Measurements from ENCODE around the gene STARD13.

STARD13 gene

DNA sequence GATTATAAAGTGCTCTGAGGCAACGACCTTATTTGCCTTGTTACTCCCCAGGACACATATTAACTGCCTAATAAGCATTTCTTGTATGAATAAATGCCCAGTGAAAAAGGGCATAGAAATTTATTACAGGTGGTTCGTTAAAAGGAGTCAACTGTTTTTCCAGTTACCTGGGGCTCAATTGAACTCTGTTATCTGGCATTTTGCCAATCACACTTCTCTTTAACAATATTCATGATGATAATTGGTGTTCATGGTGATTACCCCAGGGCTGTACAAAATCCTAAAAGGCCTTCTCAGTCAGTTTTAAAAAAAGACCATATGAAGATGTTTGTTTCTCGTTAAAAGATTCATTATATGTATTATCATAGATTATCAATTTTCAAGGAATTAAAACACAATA is 212.2 kb downstream of the STARD13 start:
- H3F3A ChIP-seq (ENCODE audit: insufficient read depth): no peaks in the 10 kb centered on the region
- H3K9me3 ChIP-seq (ENCODE audit: insufficient read depth, low read length): no peaks in the 10 kb centered on the region
- H3K27me3 ChIP-seq (ENCODE audit: low read length): no peaks in the 10 kb centered on the region
- no peaks in the 10 kb centered on the region for H3K36me3 ChIP-seq (ENCODE audit: low read length)
- no peak overlapping the region for H3K27ac ChIP-seq (ENCODE audit: low read depth, low read length)
- no peaks in the 10 kb centered on the region for H4K20me1 ChIP-seq (ENCODE audit: low read depth, low read length)
- no peaks in the 10 kb centered on the region for H3K79me2 ChIP-seq (ENCODE audit: insufficient read depth, low read length)
- H3K4me3 ChIP-seq (ENCODE audit: insufficient read depth, low read length, poor library complexity, severe bottlenecking): no peak overlapping the region
- no peak overlapping the region for H3K4me2 ChIP-seq (ENCODE audit: low read depth, low read length, poor library complexity, severe bottlenecking)
- no peaks in the 10 kb centered on the region for H3K9me2 ChIP-seq (replicated peaks; ENCODE audit: insufficient read depth, low read length)
- no peak overlapping the region for H2AFZ ChIP-seq (ENCODE audit: low read depth, low read length, severe bottlenecking)
- TF ChIP-seq, protein P1, sequence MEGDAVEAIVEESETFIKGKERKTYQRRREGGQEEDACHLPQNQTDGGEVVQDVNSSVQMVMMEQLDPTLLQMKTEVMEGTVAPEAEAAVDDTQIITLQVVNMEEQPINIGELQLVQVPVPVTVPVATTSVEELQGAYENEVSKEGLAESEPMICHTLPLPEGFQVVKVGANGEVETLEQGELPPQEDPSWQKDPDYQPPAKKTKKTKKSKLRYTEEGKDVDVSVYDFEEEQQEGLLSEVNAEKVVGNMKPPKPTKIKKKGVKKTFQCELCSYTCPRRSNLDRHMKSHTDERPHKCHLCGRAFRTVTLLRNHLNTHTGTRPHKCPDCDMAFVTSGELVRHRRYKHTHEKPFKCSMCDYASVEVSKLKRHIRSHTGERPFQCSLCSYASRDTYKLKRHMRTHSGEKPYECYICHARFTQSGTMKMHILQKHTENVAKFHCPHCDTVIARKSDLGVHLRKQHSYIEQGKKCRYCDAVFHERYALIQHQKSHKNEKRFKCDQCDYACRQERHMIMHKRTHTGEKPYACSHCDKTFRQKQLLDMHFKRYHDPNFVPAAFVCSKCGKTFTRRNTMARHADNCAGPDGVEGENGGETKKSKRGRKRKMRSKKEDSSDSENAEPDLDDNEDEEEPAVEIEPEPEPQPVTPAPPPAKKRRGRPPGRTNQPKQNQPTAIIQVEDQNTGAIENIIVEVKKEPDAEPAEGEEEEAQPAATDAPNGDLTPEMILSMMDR (IDR thresholded peaks at IDR 0.05; ENCODE audit: insufficient read depth, low read length, poor library complexity, severe bottlenecking): no peak
- no peak for TF ChIP-seq EZH2phosphoT487 (conservative IDR thresholded peaks at IDR 0.05; ENCODE audit: low read length)
- no peak overlapping the region for H3K9ac ChIP-seq (ENCODE audit: low read length)

DNA sequence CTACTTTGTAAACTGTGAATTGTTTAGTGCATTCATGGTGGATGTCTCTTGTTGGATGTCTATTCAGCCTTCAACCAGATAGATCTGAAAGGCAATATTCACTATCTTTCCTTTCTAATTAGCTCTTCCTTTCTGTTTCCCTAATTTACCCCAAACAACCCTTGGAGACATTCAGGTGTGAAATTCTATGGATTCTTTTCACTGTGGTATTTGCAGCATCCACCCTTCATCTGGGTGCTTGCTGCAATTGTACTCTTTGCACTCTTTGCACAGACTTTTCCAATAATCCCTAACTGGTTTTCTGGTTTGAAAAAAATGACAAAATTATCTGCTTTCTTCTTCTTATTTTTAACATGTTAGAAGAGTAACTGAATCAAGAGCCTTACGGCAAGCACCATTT is 212.8 kb downstream of the STARD13 start:
- Histone ChIP-seq H3K4me2 (ENCODE audit: low read depth, low read length, poor library complexity, severe bottlenecking) (no peak overlapping the region), H3K79me2 (ENCODE audit: insufficient read depth, low read length) (no peaks in the 10 kb centered on the region), H3K9me3 (ENCODE audit: insufficient read depth, low read length) (no peaks in the 10 kb centered on the region), H3K9ac (ENCODE audit: low read length) (no peak overlapping the region), H2AFZ (ENCODE audit: low read depth, low read length, severe bottlenecking) (no peak overlapping the region), H4K20me1 (ENCODE audit: low read depth, low read length) (no peaks in the 10 kb centered on the region), H3K9me2 (replicated peaks; ENCODE audit: insufficient read depth, low read length) (no peaks in the 10 kb centered on the region), H3K27ac (ENCODE audit: low read depth, low read length) (no peak overlapping the region), H3K4me3 (ENCODE audit: insufficient read depth, low read length, poor library complexity, severe bottlenecking) (no peak overlapping the region), H3K36me3 (ENCODE audit: low read length) (no peaks in the 10 kb centered on the region), H3K27me3 (ENCODE audit: low read length) (no peaks in the 10 kb centered on the region), H3F3A (ENCODE audit: insufficient read depth) (no peaks in the 10 kb centered on the region)
- no peak for TF ChIP-seq EZH2phosphoT487 (conservative IDR thresholded peaks at IDR 0.05; ENCODE audit: low read length)
- TF ChIP-seq, protein P1 (IDR thresholded peaks at IDR 0.05; ENCODE audit: insufficient read depth, low read length, poor library complexity, severe bottlenecking): no peak

DNA sequence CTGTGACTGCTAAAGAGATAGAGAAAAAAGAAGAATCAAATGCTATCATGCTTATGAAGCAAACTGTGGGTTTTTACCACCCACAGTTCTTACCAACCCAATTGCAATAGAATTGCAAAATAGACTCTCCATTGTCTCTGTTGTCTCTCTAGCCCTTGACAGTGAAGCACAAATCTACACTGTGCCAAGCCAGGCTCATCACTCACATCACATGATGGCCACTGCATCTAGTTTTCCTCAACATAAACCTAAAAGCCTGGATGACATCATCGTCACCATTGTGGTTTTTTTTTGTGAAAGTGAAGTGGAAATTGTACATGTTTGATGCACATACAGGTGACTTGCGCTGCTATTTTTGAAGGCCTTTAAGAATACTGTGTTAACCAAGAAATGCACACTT is 213.3 kb downstream of the STARD13 start:
- TF ChIP-seq, protein P1 (IDR thresholded peaks at IDR 0.05; ENCODE audit: insufficient read depth, low read length, poor library complexity, severe bottlenecking): no peak
- TF ChIP-seq EZH2phosphoT487 (conservative IDR thresholded peaks at IDR 0.05; ENCODE audit: low read length): no peak
- no peak overlapping the region for H3K27ac ChIP-seq (ENCODE audit: low read depth, low read length)
- H3K9me2 ChIP-seq (replicated peaks; ENCODE audit: insufficient read depth, low read length): no peaks in the 10 kb centered on the region
- H3F3A ChIP-seq (ENCODE audit: insufficient read depth): no peaks in the 10 kb centered on the region
- no peaks in the 10 kb centered on the region for H3K9me3 ChIP-seq (ENCODE audit: insufficient read depth, low read length)
- no peak overlapping the region for H3K9ac ChIP-seq (ENCODE audit: low read length)
- no peak overlapping the region for H3K4me2 ChIP-seq (ENCODE audit: low read depth, low read length, poor library complexity, severe bottlenecking)
- H2AFZ ChIP-seq (ENCODE audit: low read depth, low read length, severe bottlenecking): no peak overlapping the region
- H3K79me2 ChIP-seq (ENCODE audit: insufficient read depth, low read length): no peaks in the 10 kb centered on the region
- H3K4me3 ChIP-seq (ENCODE audit: insufficient read depth, low read length, poor library complexity, severe bottlenecking): no peak overlapping the region
- H3K27me3 ChIP-seq (ENCODE audit: low read length): no peaks in the 10 kb centered on the region
- no peaks in the 10 kb centered on the region for H3K36me3 ChIP-seq (ENCODE audit: low read length)
- no peaks in the 10 kb centered on the region for H4K20me1 ChIP-seq (ENCODE audit: low read depth, low read length)
